IMR-90 (cell line): ENCODE data around the gene BUB1. TPM values are rescaled to one million over a fixed set of nuclear protein-coding genes. Genes with fewer than 3 reads are reported as not detected.
A peak's percentile ranks its signal among the peaks of the same experiment; 100 is the strongest.

Source experiments
- ATAC-seq: fragments of 200-7000 bp; cut with Tn5 transposase; 2 replicates; pipeline ENCODE4 v1.9.1; 2020; ENCODE audit warnings: low read depth, mild to moderate bottlenecking, moderate library complexity
- BruUV-seq: library from RNA; stranded (reverse); fragments of 400-500 nt; replicated peaks from 2 replicates; lab custom pipeline; 2021; lab: Mats Ljungman, UMichigan
- CTCF ChIA-PET: fragments of 300-600 bp; formaldehyde crosslinking; extraction: SDS; loops from one replicate; lab custom pipeline; 2021; ENCODE audit warnings: antibody characterized with exemption; lab: Yijun Ruan, JAX
- POLR2A ChIA-PET: fragments of 300-600 bp; sonication (Branson Sonifier 250); formaldehyde crosslinking; loops from one replicate; lab custom pipeline; 2022; ENCODE audit warnings: antibody characterized with exemption; ENCODE audit not compliant: unreplicated experiment; lab: Charles Lee
- DNase-seq: peaks from one replicate; pipeline ENCODE4 v3.0.0; 2013
- H2AFZ ChIP-seq: replicated peaks from 2 replicates; pipeline ENCODE3; 2013; ENCODE audit warnings: low read length, mild to moderate bottlenecking; ENCODE audit not compliant: poor library complexity
- H2AK5ac ChIP-seq: 2 replicates; pipeline ENCODE4 v1.6.1; 2013; ENCODE audit warnings: low read depth, low read length, inconsistent platforms
- H2AK9ac ChIP-seq: replicated peaks from 2 replicates; pipeline ENCODE3; 2013; ENCODE audit warnings: mild to moderate bottlenecking, low read depth, low read length, moderate library complexity; ENCODE audit not compliant: poor library complexity
- H2BK120ac ChIP-seq: 2 replicates; pipeline ENCODE4 v1.6.1; 2013; ENCODE audit warnings: low read depth, low read length, inconsistent platforms
- H2BK15ac ChIP-seq: 3 replicates; pipeline ENCODE4 v1.6.1; 2013; ENCODE audit warnings: low read depth, low read length, inconsistent platforms
- H2BK20ac ChIP-seq: 2 replicates; pipeline ENCODE4 v1.6.1; 2013; ENCODE audit warnings: low read depth, mild to moderate bottlenecking, inconsistent platforms, low read length, moderate library complexity
- H2BK5ac ChIP-seq: 2 replicates; pipeline ENCODE4 v1.6.1; 2013; ENCODE audit warnings: mild to moderate bottlenecking, low read depth, low read length, inconsistent platforms; ENCODE audit not compliant: poor library complexity, severe bottlenecking
- H3K14ac ChIP-seq: replicated peaks from 2 replicates; pipeline ENCODE4 v1.6.1; 2013; ENCODE audit warnings: low read depth, low read length, inconsistent platforms
- H3K18ac ChIP-seq: 2 replicates; pipeline ENCODE4 v1.6.1; 2013; ENCODE audit warnings: low read depth, low read length, control low read depth
- H3K23ac ChIP-seq: 2 replicates; pipeline ENCODE4 v1.6.1; 2013; ENCODE audit warnings: low read depth, low read length, inconsistent platforms
- H3K27ac ChIP-seq: 2 replicates; pipeline ENCODE4 v1.5.1; 2013; ENCODE audit warnings: mild to moderate bottlenecking, control low read depth, low read length; ENCODE audit not compliant: insufficient read depth
- H3K27me3 ChIP-seq: 2 replicates; pipeline ENCODE4 v1.6.1; 2013; ENCODE audit warnings: low read length; ENCODE audit not compliant: control insufficient read depth, insufficient read depth
- H3K36me3 ChIP-seq: 2 replicates; pipeline ENCODE4 v1.6.1; 2013; ENCODE audit warnings: low read length, mixed read lengths; ENCODE audit not compliant: control insufficient read depth, insufficient read depth
- H3K4ac ChIP-seq: 2 replicates; pipeline ENCODE4 v1.6.1; 2013; ENCODE audit warnings: low read depth, low read length, inconsistent platforms
- H3K4me1 ChIP-seq: 2 replicates; pipeline ENCODE4 v1.6.1; 2013; ENCODE audit warnings: low read length, mixed read lengths; ENCODE audit not compliant: control insufficient read depth, insufficient read depth
- H3K4me2 ChIP-seq: 2 replicates; pipeline ENCODE4 v1.6.1; 2013; ENCODE audit warnings: low read depth, mild to moderate bottlenecking, control low read depth, low read length, moderate library complexity
- H3K4me3 ChIP-seq: 2 replicates; pipeline ENCODE4 v1.5.1; 2013; ENCODE audit warnings: low read depth, mild to moderate bottlenecking, control low read depth, low read length, moderate library complexity; ENCODE audit not compliant: insufficient read depth
- H3K56ac ChIP-seq: 2 replicates; pipeline ENCODE4 v1.6.1; 2013; ENCODE audit warnings: low read length, inconsistent platforms; ENCODE audit not compliant: insufficient read depth; ENCODE audit errors: extremely low read depth
- H3K79me1 ChIP-seq, 2 experiments: 2 replicates each; pipeline ENCODE4 v1.6.1; 2013; ENCODE audit warnings: low read length in 2 of 2, inconsistent platforms in 1 of 2, low read depth in 1 of 2
- H3K9ac ChIP-seq: 2 replicates; pipeline ENCODE4 v1.6.1; 2013; ENCODE audit warnings: low read depth, low read length, control low read depth
- H3K9me1 ChIP-seq: 2 replicates; pipeline ENCODE4 v1.6.1; 2013; ENCODE audit warnings: low read length, inconsistent platforms; ENCODE audit not compliant: insufficient read depth
- H3K9me3 ChIP-seq: 2 replicates; pipeline ENCODE4 v1.6.1; 2013; ENCODE audit warnings: low read length; ENCODE audit not compliant: control insufficient read depth, insufficient read depth
- H4K20me1 ChIP-seq: 2 replicates; pipeline ENCODE4 v1.6.1; 2013; ENCODE audit warnings: low read length, inconsistent platforms; ENCODE audit not compliant: insufficient read depth
- H4K5ac ChIP-seq: 2 replicates; pipeline ENCODE4 v1.6.1; 2013; ENCODE audit warnings: mild to moderate bottlenecking, low read depth, low read length, control low read depth
- H4K8ac ChIP-seq, 2 experiments: 2 replicates each; pipeline ENCODE4 v1.6.1; 2013; ENCODE audit warnings: low read depth in 2 of 2, low read length in 2 of 2, control low read depth in 1 of 2, inconsistent platforms in 1 of 2
- H4K91ac ChIP-seq: 2 replicates; pipeline ENCODE4 v1.6.1; 2013; ENCODE audit warnings: low read depth, low read length, inconsistent platforms; ENCODE audit not compliant: insufficient read depth
- BHLHE40 ChIP-seq: fragments of 150-350 bp; IDR thresholded peaks from 2 replicates; pipeline ENCODE4 v1.6.1; 2016; ENCODE audit warnings: mild to moderate bottlenecking, low read depth, low read length
- CEBPB ChIP-seq: IDR thresholded peaks from 2 replicates; pipeline ENCODE4 v1.6.1; 2012; ENCODE audit warnings: low read depth, low read length, improper control_type of control experiment
- CHD1 ChIP-seq: IDR thresholded peaks from 2 replicates; pipeline ENCODE4 v1.6.1; 2012; ENCODE audit warnings: low read depth, low read length, improper control_type of control experiment
- FOS ChIP-seq: fragments of 150-350 bp; IDR thresholded peaks from 2 replicates; pipeline ENCODE4 v1.6.1; 2016; ENCODE audit warnings: low read depth, low read length
- MAFK ChIP-seq: IDR thresholded peaks from 2 replicates; pipeline ENCODE4 v1.6.1; 2012; ENCODE audit warnings: low read depth, low read length, improper control_type of control experiment
- MAZ ChIP-seq: IDR thresholded peaks from 2 replicates; pipeline ENCODE4 v1.6.1; 2012; ENCODE audit warnings: low read depth, mild to moderate bottlenecking, low read length, improper control_type of control experiment, moderate library complexity, borderline replicate concordance
- MXI1 ChIP-seq: IDR thresholded peaks from 2 replicates; pipeline ENCODE4 v1.6.1; 2012; ENCODE audit warnings: low read depth, mild to moderate bottlenecking, low read length, moderate library complexity, borderline replicate concordance
- NFE2L2 ChIP-seq: fragments of 150-350 bp; IDR thresholded peaks from 2 replicates; pipeline ENCODE4 v1.6.1; 2016; ENCODE audit warnings: low read depth, mild to moderate bottlenecking, low read length
- POLR2A ChIP-seq: IDR thresholded peaks from 2 replicates; pipeline ENCODE4 v1.6.1; 2012; ENCODE audit warnings: mild to moderate bottlenecking, low read depth, low read length
- RAD21 ChIP-seq: IDR thresholded peaks from 2 replicates; pipeline ENCODE4 v1.6.1; 2012; ENCODE audit warnings: low read length, improper control_type of control experiment
- RCOR1 ChIP-seq: IDR thresholded peaks from 2 replicates; pipeline ENCODE4 v1.6.1; 2012; ENCODE audit warnings: mild to moderate bottlenecking, low read length, improper control_type of control experiment; ENCODE audit not compliant: insufficient replicate concordance
- RFX5 ChIP-seq: IDR thresholded peaks from 2 replicates; pipeline ENCODE4 v1.8.0; 2012; ENCODE audit warnings: low read depth, mild to moderate bottlenecking, low read length, moderate library complexity
- SMC3 ChIP-seq: fragments of 150-350 bp; IDR thresholded peaks from 2 replicates; pipeline ENCODE4 v1.6.1; 2016; ENCODE audit warnings: low read depth, mild to moderate bottlenecking, antibody characterized with exemption, low read length, moderate library complexity
- WGBS, 2 experiments: methylation state at CpG; one replicate each; pipeline versions ENCODE4 v1.1.5 to v1.1.7; 2013; ENCODE audit warnings: missing lambda C conversion rate in 2 of 2; ENCODE audit not compliant: insufficient read length in 1 of 2; ENCODE audit errors: extremely low coverage in 2 of 2; 5-methylcytosine and 5-hydroxymethylcytosine counted together
- dilution Hi-C: fragments of 300-500 bp; cut with HindIII; formaldehyde crosslinking; loops from one replicate; pipeline ENCODE4 v1.14.3; 2018; ENCODE audit warnings: low sequenced_read_pairs; ENCODE audit not compliant: unreplicated experiment
- in situ Hi-C: fragments of 300-500 bp; cut with MboI; formaldehyde crosslinking; loops from 3 replicates; pipeline ENCODE4 v1.14.3; 2019; ENCODE audit warnings: low sequenced_read_pairs, inconsistent platforms, mixed read lengths
- intact Hi-C: fragments of 100-400 bp; cut with micrococcal nuclease; formaldehyde crosslinking; loops from 2 replicates; pipeline ENCODE4 v1.10.0; 2022
- polyA plus RNA-seq, 3 experiments: library from polyadenylated mRNA; depleted of rRNA; stranded (reverse); fragments of >200 nt; gene quantifications; 2 replicates each; pipeline ENCODE4 v1.2.3, GENCODE V29; 2012; ENCODE audit warnings: low replicate concordance in 1 of 3
- total RNA-seq: library from RNA; depleted of rRNA; stranded (reverse); fragments of >200 nt; gene quantifications from 2 replicates; pipeline ENCODE4 v1.2.3, GENCODE V29; 2012
- TF ChIP-seq, protein P1 (sequence below): conservative IDR thresholded peaks from 2 replicates; pipeline ENCODE4 v1.5.1; 2012; ENCODE audit warnings: mild to moderate bottlenecking, low read depth, low read length, improper control_type of control experiment
- TF ChIP-seq, protein P2 (sequence below): fragments of 150-350 bp; IDR thresholded peaks from 2 replicates; pipeline ENCODE4 v1.6.1; 2017; ENCODE audit warnings: mild to moderate bottlenecking, antibody characterized with exemption, low read length, low read depth
- TF ChIP-seq, protein P3 (sequence below): fragments of 150-350 bp; IDR thresholded peaks from 2 replicates; pipeline ENCODE4 v1.6.1; 2016; ENCODE audit warnings: low read depth, mild to moderate bottlenecking, low read length, moderate library complexity, borderline replicate concordance

Gene BUB1
- total and polyA plus RNA-seq, 2 of the 4 experiments (the other 2 are of a cell fraction), result 19.6 to 43.4 TPM

DNA sequence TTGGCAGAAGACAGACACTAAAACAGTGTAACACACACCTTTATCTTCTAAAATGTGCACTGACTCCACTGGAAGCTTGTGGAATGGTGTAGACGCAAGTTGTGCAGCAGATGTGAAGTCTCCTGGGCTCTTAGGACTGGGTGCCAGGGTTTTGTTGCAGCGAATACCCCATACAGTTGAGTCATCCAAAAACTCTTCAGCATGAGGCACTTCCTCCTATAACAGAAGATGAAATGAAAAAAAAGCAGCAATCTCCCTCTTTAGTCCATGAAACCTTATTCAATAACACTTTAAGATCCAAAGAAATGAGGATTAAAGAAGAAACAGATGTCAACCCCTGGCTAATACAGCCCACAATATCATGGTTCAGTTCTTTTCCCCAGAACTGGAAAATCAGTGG, 22.2 kb downstream of the BUB1 start:
- TF ChIP-seq, protein P1, sequence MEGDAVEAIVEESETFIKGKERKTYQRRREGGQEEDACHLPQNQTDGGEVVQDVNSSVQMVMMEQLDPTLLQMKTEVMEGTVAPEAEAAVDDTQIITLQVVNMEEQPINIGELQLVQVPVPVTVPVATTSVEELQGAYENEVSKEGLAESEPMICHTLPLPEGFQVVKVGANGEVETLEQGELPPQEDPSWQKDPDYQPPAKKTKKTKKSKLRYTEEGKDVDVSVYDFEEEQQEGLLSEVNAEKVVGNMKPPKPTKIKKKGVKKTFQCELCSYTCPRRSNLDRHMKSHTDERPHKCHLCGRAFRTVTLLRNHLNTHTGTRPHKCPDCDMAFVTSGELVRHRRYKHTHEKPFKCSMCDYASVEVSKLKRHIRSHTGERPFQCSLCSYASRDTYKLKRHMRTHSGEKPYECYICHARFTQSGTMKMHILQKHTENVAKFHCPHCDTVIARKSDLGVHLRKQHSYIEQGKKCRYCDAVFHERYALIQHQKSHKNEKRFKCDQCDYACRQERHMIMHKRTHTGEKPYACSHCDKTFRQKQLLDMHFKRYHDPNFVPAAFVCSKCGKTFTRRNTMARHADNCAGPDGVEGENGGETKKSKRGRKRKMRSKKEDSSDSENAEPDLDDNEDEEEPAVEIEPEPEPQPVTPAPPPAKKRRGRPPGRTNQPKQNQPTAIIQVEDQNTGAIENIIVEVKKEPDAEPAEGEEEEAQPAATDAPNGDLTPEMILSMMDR, result no peak
- TF ChIP-seq CEBPB (no peak), FOS (no peak), SMC3 (no peak), RCOR1 (no peak), MAZ (no peak), RFX5 (no peak), CHD1 (no peak), POLR2A (no peak), MXI1 (no peak), RAD21 (no peak), NFE2L2 (no peak), BHLHE40 (no peak), MAFK (no peak)
- TF ChIP-seq, protein P2, sequence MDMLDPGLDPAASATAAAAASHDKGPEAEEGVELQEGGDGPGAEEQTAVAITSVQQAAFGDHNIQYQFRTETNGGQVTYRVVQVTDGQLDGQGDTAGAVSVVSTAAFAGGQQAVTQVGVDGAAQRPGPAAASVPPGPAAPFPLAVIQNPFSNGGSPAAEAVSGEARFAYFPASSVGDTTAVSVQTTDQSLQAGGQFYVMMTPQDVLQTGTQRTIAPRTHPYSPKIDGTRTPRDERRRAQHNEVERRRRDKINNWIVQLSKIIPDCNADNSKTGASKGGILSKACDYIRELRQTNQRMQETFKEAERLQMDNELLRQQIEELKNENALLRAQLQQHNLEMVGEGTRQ, result no peak
- TF ChIP-seq, protein P3, sequence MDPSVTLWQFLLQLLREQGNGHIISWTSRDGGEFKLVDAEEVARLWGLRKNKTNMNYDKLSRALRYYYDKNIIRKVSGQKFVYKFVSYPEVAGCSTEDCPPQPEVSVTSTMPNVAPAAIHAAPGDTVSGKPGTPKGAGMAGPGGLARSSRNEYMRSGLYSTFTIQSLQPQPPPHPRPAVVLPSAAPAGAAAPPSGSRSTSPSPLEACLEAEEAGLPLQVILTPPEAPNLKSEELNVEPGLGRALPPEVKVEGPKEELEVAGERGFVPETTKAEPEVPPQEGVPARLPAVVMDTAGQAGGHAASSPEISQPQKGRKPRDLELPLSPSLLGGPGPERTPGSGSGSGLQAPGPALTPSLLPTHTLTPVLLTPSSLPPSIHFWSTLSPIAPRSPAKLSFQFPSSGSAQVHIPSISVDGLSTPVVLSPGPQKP, result no peak
- Histone ChIP-seq H2AK9ac (no peak overlapping the region), H2AFZ (no peak overlapping the region), H3K79me1 (peaks cover 0 to 10% of the 10 kb centered on the region in 2 experiments; a peak in 1 of 4 replicates), H3K14ac (no peak overlapping the region), H3K9me1 (peaks cover 3% of the 10 kb centered on the region), H4K91ac (no peak overlapping the region), H2BK20ac (no peak overlapping the region), H2BK5ac (no peak overlapping the region), H2BK15ac (no peak overlapping the region), H3K4ac (no peak overlapping the region), H3K18ac (no peak overlapping the region), H3K27ac (no peak overlapping the region), H3K4me3 (no peak overlapping the region), H3K9me3 (no peaks in the 10 kb centered on the region), H3K56ac (no peak overlapping the region), H3K36me3 (peaks cover 5% of the 10 kb centered on the region; the same call in 1 of the 2 replicates), H4K8ac (no peak overlapping the region), H3K27me3 (no peaks in the 10 kb centered on the region), H3K4me2 (no peak overlapping the region), H2BK120ac (no peak overlapping the region), H3K4me1 (peaks cover 1% of the 10 kb centered on the region; the same call in 1 of the 2 replicates), H2AK5ac (no peak overlapping the region), H4K20me1 (no peaks in the 10 kb centered on the region), H3K9ac (no peak overlapping the region), H3K23ac (no peak overlapping the region), H4K5ac (no peak overlapping the region)
- DNase-seq (peak; percentile 60), ATAC-seq (peak; percentile 60)
- intact Hi-C loops (no loop called here), in situ Hi-C loops (no loop called here), dilution Hi-C loops (no loop called here)
- no TSS peak for BruUV-seq
- no CpG with 5 or more reads among the region's 2 CpGs for WGBS, 2 experiments
- POLR2A ChIA-PET, result no interaction called here
- CTCF ChIA-PET, result no interaction called here
